ENCODE measurements around the gene BRPF3.
"Not testable (repeated sequence)": the region's sequence is repeated elsewhere in the genome, so short reads cannot be mapped to it uniquely, and the experiment has no call there.

Gene BRPF3

GRCh38 chr6:36200154-36200891, 3.8 kb downstream of the BRPF3 start:
- FAIRE-seq (no peak), DNase-seq (ENCODE audit: low spot score) (no peak)

DNA sequence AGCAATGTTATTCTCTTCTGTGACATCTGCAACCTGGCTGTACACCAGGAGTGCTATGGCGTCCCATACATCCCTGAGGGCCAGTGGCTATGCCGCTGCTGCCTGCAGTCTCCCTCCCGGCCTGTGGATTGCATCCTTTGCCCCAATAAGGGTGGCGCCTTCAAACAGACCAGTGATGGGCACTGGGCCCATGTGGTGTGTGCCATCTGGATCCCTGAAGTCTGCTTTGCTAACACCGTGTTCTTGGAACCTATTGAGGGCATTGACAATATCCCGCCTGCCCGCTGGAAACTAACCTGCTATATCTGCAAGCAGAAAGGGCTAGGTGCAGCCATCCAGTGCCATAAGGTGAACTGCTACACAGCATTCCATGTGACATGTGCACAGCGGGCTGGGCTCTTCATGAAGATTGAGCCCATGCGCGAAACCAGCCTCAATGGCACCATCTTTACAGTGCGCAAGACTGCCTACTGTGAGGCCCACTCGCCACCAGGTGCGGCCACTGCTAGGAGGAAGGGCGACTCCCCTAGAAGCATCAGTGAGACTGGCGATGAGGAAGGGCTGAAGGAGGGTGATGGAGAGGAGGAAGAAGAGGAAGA, 4.6 kb downstream of the BRPF3 start:
- DNase-seq (ENCODE audit: low spot score) (no peak), FAIRE-seq (no peak)

DNA sequence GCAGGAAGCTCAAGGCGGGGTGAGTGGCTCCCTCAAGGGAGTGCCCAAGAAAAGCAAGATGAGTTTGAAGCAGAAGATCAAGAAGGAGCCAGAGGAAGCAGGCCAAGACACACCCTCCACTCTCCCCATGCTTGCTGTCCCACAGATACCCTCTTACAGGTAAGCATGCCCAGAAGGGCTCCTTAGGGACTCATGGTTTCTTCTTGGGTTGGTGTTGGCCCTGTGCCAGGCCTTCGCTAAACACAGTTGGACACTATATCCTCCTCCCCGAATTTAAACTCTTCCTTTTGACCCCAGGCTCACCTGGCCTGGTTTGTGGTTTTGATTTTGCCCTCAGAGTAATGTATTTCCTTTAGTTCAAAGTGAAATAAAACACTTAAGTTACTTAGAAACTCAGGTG, 5.1 kb downstream of the BRPF3 start:
- FAIRE-seq (no peak), DNase-seq (ENCODE audit: low spot score) (no peak)

GRCh38 chr6:36202101-36202500, 5.6 kb downstream of the BRPF3 start:
- FAIRE-seq: no peak

DNA sequence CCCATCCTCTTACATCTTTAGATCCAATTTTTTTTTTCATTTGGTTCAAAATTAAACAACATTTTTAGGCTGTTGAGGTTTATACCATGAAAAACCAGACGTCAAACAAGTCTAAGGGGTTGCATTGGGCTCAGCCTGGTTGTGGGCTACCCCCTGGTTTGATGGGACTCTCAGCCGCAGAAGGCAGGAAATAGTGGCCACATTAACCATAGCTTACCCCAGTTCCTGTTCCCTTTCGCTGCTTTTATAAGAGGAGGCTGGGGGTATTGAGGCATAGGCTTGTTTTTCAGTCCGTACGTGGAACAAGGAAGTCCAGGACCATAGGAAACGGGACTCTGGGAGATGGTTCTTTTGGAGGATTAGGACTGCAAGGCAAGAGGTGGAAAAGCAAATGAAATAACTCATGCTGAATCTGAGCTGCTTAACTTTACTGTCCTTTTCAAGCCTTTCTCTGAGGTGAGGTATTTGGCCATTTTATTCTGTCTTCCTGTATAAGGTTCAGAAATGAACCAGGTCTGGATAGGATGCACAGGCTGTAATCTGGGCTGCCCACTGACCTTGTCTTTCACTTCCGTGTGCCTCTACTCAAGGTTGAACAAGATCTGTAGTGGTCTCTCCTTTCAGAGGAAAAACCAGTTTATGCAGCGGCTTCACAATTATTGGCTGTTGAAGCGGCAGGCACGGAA, 7.7 kb downstream of the BRPF3 start:
- no peak for DNase-seq (ENCODE audit: low spot score)

More at GRCh38 chr6:36202101-36202500, 5.6 kb downstream of the BRPF3 start:
- DNase-seq (ENCODE audit: low spot score): no peak

DNA sequence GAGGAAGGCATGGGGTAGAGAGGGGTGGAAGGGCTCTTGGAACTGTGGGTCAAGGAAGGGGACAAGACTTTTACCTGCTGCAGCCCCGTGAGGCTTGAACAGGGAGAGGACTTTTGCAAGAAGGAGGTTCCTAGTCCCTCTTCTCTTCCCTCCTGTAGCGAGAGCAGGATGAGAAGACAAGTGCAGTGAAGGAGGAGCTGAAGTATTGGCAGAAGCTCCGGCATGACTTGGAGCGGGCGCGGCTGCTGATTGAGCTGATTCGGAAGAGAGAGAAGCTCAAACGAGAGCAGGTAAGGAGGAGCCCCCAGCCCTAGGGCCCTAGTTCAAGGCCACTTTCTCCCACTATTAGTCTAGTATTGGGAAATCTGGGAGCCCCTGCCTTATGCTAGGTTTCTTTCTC, 10.6 kb downstream of the BRPF3 start:
- FAIRE-seq (no peak), DNase-seq (ENCODE audit: low spot score) (no peak)

More for the DNA sequence above, 7.7 kb downstream of the BRPF3 start:
- no peak for FAIRE-seq

DNA sequence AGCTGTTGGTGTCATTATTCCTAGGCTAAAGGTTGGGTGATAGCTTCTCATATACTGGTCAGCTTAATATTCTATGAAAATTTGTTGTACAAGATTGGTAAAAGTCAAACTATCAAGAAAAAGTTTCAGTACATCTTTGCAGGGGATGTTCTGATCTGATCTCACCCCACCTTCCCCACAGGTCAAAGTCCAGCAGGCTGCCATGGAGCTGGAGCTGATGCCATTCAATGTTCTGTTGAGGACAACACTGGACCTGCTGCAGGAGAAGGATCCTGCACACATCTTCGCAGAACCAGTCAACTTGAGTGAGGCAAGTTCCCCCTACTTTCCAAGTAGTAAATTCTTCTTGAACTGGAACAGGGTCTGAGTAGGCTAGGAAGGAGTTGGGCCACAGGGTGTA, 13.1 kb downstream of the BRPF3 start:
- FAIRE-seq: no peak
- no peak for DNase-seq (ENCODE audit: low spot score)

- FAIRE-seq: no peak
These were observed 13.6 kb downstream of the BRPF3 start for GRCh38 chr6:36210182-36210581.

GRCh38 chr6:36210886-36211595, 14.5 kb downstream of the BRPF3 start:
- DNase-seq (ENCODE audit: low spot score) (no peak), FAIRE-seq (no peak)

More at GRCh38 chr6:36210182-36210581, 13.6 kb downstream of the BRPF3 start:
- DNase-seq (ENCODE audit: low spot score): no peak

GRCh38 chr6:36216559-36216958, 20.0 kb downstream of the BRPF3 start:
- DNase-seq (ENCODE audit: low spot score) (no peak), FAIRE-seq (no peak)

- FAIRE-seq: no peak
These were observed 20.6 kb downstream of the BRPF3 start for GRCh38 chr6:36217188-36217587.

GRCh38 chr6:36217946-36218345, 21.4 kb downstream of the BRPF3 start:
- FAIRE-seq (no peak), DNase-seq (ENCODE audit: low spot score) (no peak)

More at GRCh38 chr6:36217188-36217587, 20.6 kb downstream of the BRPF3 start:
- no peak for DNase-seq (ENCODE audit: low spot score)

GRCh38 chr6:36218516-36218915, 22.0 kb downstream of the BRPF3 start:
- not testable (repeated sequence) for DNase-seq (ENCODE audit: low spot score); FAIRE-seq

DNA sequence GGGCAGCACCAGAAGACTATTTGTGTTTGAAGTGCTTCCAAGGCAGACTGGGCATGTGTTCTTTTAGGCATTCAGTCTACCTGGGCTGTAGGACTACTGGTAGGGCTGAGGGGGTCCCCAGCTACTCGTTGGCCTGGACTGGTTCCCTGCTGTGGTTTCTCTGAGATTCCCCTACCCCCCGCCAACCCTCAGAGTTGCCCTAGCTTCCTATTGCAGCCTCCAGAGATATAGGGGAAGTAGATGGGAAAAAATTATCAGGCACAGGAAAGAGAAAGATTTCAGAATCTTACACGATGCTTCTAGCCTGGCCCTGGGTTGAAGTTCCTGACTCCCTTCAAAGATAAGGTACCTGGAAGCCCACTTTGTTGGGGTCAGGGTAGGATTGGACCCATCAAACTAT, 22.5 kb downstream of the BRPF3 start:
- DNase-seq (ENCODE audit: low spot score) (no peak), FAIRE-seq (no peak)

DNA sequence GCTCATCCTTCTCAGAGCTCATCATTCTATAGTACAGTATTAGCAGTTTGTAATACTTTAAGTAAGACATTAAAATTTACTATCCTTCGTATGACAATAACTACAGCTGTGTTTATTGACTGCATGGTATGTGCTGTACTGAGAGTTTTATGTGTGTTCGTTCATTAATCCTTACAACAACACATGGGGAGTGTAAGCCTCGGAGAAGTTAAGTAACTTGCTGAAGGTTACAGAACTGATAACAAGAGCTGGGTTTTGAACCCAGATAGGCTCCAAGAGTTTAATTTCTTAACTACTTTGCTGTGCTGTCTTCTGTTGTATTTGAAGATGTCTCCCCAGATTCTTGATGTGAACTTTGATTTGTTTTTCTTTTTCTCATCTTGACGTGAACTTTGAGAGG, 23.7 kb downstream of the BRPF3 start:
- FAIRE-seq (no peak), DNase-seq (ENCODE audit: low spot score) (no peak)

- DNase-seq (ENCODE audit: low spot score) (no peak), FAIRE-seq (no peak)
These were observed 25.1 kb downstream of the BRPF3 start for GRCh38 chr6:36221674-36222073.

- DNase-seq (ENCODE audit: low spot score) (no peak), FAIRE-seq (no peak)
These were observed 26.4 kb downstream of the BRPF3 start for GRCh38 chr6:36222924-36223323.

GRCh38 chr6:36223706-36224105, 27.2 kb downstream of the BRPF3 start:
- no peak for FAIRE-seq

DNA sequence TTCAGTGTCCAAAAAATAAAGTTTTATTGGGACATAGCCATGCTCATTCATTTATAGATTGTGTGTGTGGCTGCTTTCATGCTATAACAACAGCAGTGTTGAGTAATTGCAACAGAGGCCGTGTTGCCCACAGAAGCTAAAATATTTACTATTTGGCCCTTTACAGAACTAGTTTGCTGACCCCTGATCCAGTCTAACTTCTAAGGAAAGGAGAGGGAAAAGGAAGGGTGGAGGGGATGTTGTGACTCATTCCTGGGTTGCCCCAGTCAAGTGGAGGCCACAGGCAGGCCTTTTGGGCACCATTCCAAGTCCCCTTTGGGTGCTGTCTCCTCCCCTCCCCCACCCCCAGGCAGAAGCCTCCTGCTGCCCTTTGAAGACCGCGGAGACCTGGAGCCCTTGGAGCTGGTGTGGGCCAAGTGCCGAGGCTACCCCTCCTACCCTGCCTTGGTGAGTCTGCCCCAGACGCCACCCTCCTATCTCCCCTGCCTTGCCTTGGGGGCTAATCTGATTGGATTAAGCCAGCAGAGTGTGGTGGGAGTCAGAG, 28.4 kb downstream of the BRPF3 start:
- no peak for DNase-seq (ENCODE audit: low spot score)
- FAIRE-seq: no peak

More at GRCh38 chr6:36223706-36224105, 27.2 kb downstream of the BRPF3 start:
- no peak for DNase-seq (ENCODE audit: low spot score)

GRCh38 chr6:36226438-36227047, 30.0 kb downstream of the BRPF3 start:
- DNase-seq (ENCODE audit: low spot score): no peak

More at GRCh38 chr6:36226438-36227047, 30.0 kb downstream of the BRPF3 start:
- FAIRE-seq: no peak
